Spleen (tissue), 11 donors: Measurements from ENCODE around the gene MBD5. TPM values are rescaled to one million over a fixed set of nuclear protein-coding genes. Genes with fewer than 3 reads are reported as not detected.

Source experiments
- DNase-seq: peaks from one replicate; pipeline ENCODE4 v3.0.0-alpha.2; 2020
- H3K27ac ChIP-seq, 8 donors: fragments of 200-600 bp; sonication (generic) in 7 of 8; 1 replicate in 4 of 8; 2 replicates in 4 of 8; pipeline versions ENCODE4 v1.5.0 to v1.8.0; 2016 to 2021; ENCODE audit warnings: inconsistent platforms in 4 of 8, mild to moderate bottlenecking in 4 of 8, moderate library complexity in 1 of 8
- H3K27me3 ChIP-seq, 7 donors: fragments of 200-600 bp; sonication (generic) in 6 of 7; replicated peaks in 1 of 7; 1 replicate in 4 of 7; 2 replicates in 3 of 7; pipeline versions ENCODE4 v1.5.0 to v1.8.0; 2016 to 2021; ENCODE audit warnings: inconsistent platforms in 3 of 7, mild to moderate bottlenecking in 1 of 7
- H3K36me3 ChIP-seq, 6 donors: fragments of 200-600 bp; sonication (generic) in 5 of 6; 1 replicate in 4 of 6; 2 replicates in 2 of 6; pipeline versions ENCODE4 v1.5.0 to v1.8.0; 2016 to 2021; ENCODE audit warnings: inconsistent platforms in 2 of 6
- H3K4me1 ChIP-seq, 6 donors: fragments of 200-600 bp; sonication (generic) in 5 of 6; 1 replicate in 3 of 6; 2 replicates in 3 of 6; pipeline versions ENCODE4 v1.5.0 to v1.8.0; 2016 to 2021; ENCODE audit warnings: inconsistent platforms in 3 of 6
- H3K4me3 ChIP-seq, 8 donors: fragments of 200-600 bp; sonication (generic) in 7 of 8; 1 replicate in 4 of 8; 2 replicates in 4 of 8; pipeline versions ENCODE4 v1.5.0 to v1.8.0; 2016 to 2021; ENCODE audit warnings: inconsistent platforms in 4 of 8, mild to moderate bottlenecking in 4 of 8, moderate library complexity in 2 of 8
- H3K9me3 ChIP-seq, 8 donors: fragments of 200-600 bp; sonication (generic) in 7 of 8; 1 replicate in 4 of 8; 2 replicates in 4 of 8; pipeline versions ENCODE4 v1.5.0 to v1.8.0; 2016 to 2021; ENCODE audit warnings: inconsistent platforms in 4 of 8
- CTCF ChIP-seq, 11 experiments: fragments of 200-600 bp in 7 of 11; fragments of 450-650 bp in 4 of 11; sonication (generic) in 4 of 11; IDR thresholded peaks in 8 of 11; conservative IDR thresholded peaks in 3 of 11; 1 replicate in 7 of 11; 2 replicates in 4 of 11; pipeline versions ENCODE4 v1.4.0 to v1.8.0; 2016 to 2021; ENCODE audit warnings: antibody characterized with exemption in 11 of 11, inconsistent platforms in 4 of 11, mild to moderate bottlenecking in 1 of 11
- POLR2A ChIP-seq, 3 donors: fragments of 450-650 bp; IDR thresholded peaks; one replicate each; pipeline ENCODE4 v1.5.1; 2017; ENCODE audit warnings: antibody characterized with exemption in 3 of 3, mild to moderate bottlenecking in 1 of 3
- POLR2AphosphoS5 ChIP-seq, 3 donors: sonication (generic); formaldehyde crosslinking; IDR thresholded peaks; one replicate each; pipeline ENCODE4 v1.5.1; 2017; ENCODE audit warnings: antibody characterized with exemption in 3 of 3
- whole genome bisulfite sequencing, 5 donors: extraction: QIAGEN DNeasy Blood & Tissue Kit in 3 of 5; methylation state at CpG; one replicate each; pipeline versions ENCODE4 v1.1.5 to v1.1.7; 2013 to 2018; 5-methylcytosine and 5-hydroxymethylcytosine counted together
- intact Hi-C: fragments of 100-400 bp; cut with DNase I; formaldehyde crosslinking; loops from one replicate; pipeline ENCODE4 v1.15.0; 2023; ENCODE audit warnings: low total_unique reads
- polyA plus RNA-seq, 3 donors: library from polyadenylated mRNA; stranded (reverse); fragments of 200-250 nt; gene quantifications; one replicate each; pipeline ENCODE4 v1.2.1, GENCODE V29; 2013
- total RNA-seq, 7 donors: library from RNA; depleted of rRNA in 3 of 7; stranded (reverse); fragments of >200 nt in 3 of 7; fragmentation: NEBNext Ultra II Directional in 4 of 7; extraction: Animal tissue kit (Norgen Biotek cat#: 25700) in 4 of 7; gene quantifications; one replicate each; pipeline versions ENCODE4 v1.1.0 to v1.2.1, GENCODE V29; 2016 to 2021
- donor health status: healthy with polysubstance abuse.
- donor health status: DM: no; HTN: no; CAD: no; lungs with moderate emphysema.
- donor health status: DM: no; HTN: no; CAD: no.
- donor health status: Bipolar disorder and iron deficiency.
- donor health status: healthy.
- donor health status: DM: no; HTN: no; CAD: no.
- donor health status: DM: yes; HTN: yes; CAD: no.

The MBD5 gene
- total and polyA plus RNA-seq, 10 donors: 5.7 to 84.5 (median 60.0) TPM

- TF ChIP-seq CTCF (IDR thresholded peaks at IDR 0.05 in 8 of 11, conservative IDR thresholded peaks at IDR 0.05 in 3 of 11) (no peak), POLR2A (IDR thresholded peaks at IDR 0.05) (no peak), POLR2AphosphoS5 (IDR thresholded peaks at IDR 0.05) (no peak)
- WGBS, 5 donors: 94 to 99% (median 95%) methylated on average over 6 of the region's 6 CpGs
- intact Hi-C loops: no loop called here
These were observed 45.0 kb downstream of the MBD5 start for GRCh38 chr2:148065936-148066335.

GRCh38 chr2:148067801-148068200, 46.9 kb downstream of the MBD5 start:
- intact Hi-C loops: no loop called here
- no peaks in the 10 kb centered on the region for H3K9me3 ChIP-seq
- no peaks in the 10 kb centered on the region for H3K27me3 ChIP-seq
- H3K4me3 ChIP-seq: no peak overlapping the region
- 98 to 100% (median 100%) methylated on average over 1 of the region's 1 CpG for WGBS, 5 donors
- DNase-seq: no peak
- no peak overlapping the region for H3K27ac ChIP-seq
- no peaks in the 10 kb centered on the region for H3K4me1 ChIP-seq
- TF ChIP-seq CTCF (IDR thresholded peaks at IDR 0.05 in 8 of 11, conservative IDR thresholded peaks at IDR 0.05 in 3 of 11) (no peak), POLR2AphosphoS5 (IDR thresholded peaks at IDR 0.05) (no peak), POLR2A (IDR thresholded peaks at IDR 0.05) (no peak)
- no peaks in the 10 kb centered on the region for H3K36me3 ChIP-seq

More at GRCh38 chr2:148065936-148066335, 45.0 kb downstream of the MBD5 start:
- DNase-seq: no peak
- Histone ChIP-seq H3K4me3 (no peak overlapping the region), H3K4me1 (peaks cover 0 to under 1% (median 0%) of the 10 kb centered on the region in 6 donors), H3K36me3 (no peaks in the 10 kb centered on the region), H3K27ac (no peak overlapping the region), H3K27me3 (no peaks in the 10 kb centered on the region), H3K9me3 (no peaks in the 10 kb centered on the region)

GRCh38 chr2:148071351-148071750, 50.5 kb downstream of the MBD5 start:
- TF ChIP-seq CTCF (IDR thresholded peaks at IDR 0.05 in 8 of 11, conservative IDR thresholded peaks at IDR 0.05 in 3 of 11) (no peak), POLR2AphosphoS5 (IDR thresholded peaks at IDR 0.05) (no peak), POLR2A (IDR thresholded peaks at IDR 0.05) (no peak)
- no peak overlapping the region for H3K27ac ChIP-seq
- no peaks in the 10 kb centered on the region for H3K4me1 ChIP-seq
- intact Hi-C loops: no loop called here
- no peaks in the 10 kb centered on the region for H3K27me3 ChIP-seq
- 95 to 100% (median 97%) methylated on average over 4 of the region's 4 CpGs for WGBS, 5 donors
- no peak overlapping the region for H3K4me3 ChIP-seq
- H3K36me3 ChIP-seq: no peaks in the 10 kb centered on the region
- DNase-seq: no peak
- no peaks in the 10 kb centered on the region for H3K9me3 ChIP-seq

GRCh38 chr2:148096012-148096411, 75.1 kb downstream of the MBD5 start:
- intact Hi-C loops: no loop called here
- Histone ChIP-seq H3K27me3 (no peaks in the 10 kb centered on the region), H3K4me1 (no peaks in the 10 kb centered on the region), H3K27ac (no peak overlapping the region), H3K36me3 (no peaks in the 10 kb centered on the region), H3K9me3 (peaks cover 0 to 13% (median 8%) of the 10 kb centered on the region in 8 donors), H3K4me3 (no peak overlapping the region)
- DNase-seq: no peak
- TF ChIP-seq POLR2A (IDR thresholded peaks at IDR 0.05) (no peak), POLR2AphosphoS5 (IDR thresholded peaks at IDR 0.05) (no peak), CTCF (IDR thresholded peaks at IDR 0.05 in 8 of 11, conservative IDR thresholded peaks at IDR 0.05 in 3 of 11) (no peak)
